NT2/D1 (cell line): ENCODE results near the gene MX2.

Source experiments
- YY1 ChIP-seq: IDR thresholded peaks from 2 replicates; pipeline ENCODE4 v1.6.1; 2011; ENCODE audit not compliant: insufficient read length, insufficient read depth
- ZNF274 ChIP-seq: IDR thresholded peaks from 2 replicates; pipeline ENCODE4 v1.6.1; 2011; ENCODE audit warnings: mild to moderate bottlenecking, low read depth, low read length

GRCh38 chr21:41435706-41436105, 73.9 kb downstream of the MX2 start:
- TF ChIP-seq YY1 (no peak), ZNF274 (no peak)
